Measurements from ENCODE around the gene KIF26B.

KIF26B gene

DNA sequence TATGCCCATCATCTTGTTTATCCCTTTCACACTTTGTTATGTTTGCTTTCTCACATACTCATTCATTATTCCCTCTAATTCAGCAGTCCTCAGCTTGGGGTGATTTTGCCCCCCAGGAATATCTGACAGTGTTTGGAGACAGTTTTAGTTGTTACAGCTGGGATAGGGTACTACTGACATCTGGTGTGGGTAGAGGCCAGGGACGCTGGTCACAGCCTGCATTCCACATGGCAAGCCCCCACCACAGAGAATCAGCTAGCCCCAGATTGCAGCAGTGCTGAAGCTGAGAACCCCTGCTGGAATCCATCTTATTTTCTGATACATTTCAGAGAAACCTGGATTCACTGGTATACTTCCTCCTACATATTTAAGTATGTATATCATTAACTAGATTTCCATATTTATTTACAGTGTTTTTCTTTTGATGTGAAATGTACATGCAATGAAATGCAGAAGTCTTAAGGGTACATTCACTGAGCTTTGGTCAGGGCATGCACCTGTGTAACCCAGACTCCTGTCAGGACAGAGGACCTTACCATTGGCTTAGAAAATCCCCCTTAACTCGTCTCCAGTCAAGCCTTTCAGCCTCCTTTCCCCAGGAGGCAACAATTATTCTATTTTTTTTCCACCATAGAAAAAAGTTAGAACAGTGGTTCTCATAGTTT is 68.3 kb downstream of the KIF26B start:
- TF ChIP-seq, protein P1, sequence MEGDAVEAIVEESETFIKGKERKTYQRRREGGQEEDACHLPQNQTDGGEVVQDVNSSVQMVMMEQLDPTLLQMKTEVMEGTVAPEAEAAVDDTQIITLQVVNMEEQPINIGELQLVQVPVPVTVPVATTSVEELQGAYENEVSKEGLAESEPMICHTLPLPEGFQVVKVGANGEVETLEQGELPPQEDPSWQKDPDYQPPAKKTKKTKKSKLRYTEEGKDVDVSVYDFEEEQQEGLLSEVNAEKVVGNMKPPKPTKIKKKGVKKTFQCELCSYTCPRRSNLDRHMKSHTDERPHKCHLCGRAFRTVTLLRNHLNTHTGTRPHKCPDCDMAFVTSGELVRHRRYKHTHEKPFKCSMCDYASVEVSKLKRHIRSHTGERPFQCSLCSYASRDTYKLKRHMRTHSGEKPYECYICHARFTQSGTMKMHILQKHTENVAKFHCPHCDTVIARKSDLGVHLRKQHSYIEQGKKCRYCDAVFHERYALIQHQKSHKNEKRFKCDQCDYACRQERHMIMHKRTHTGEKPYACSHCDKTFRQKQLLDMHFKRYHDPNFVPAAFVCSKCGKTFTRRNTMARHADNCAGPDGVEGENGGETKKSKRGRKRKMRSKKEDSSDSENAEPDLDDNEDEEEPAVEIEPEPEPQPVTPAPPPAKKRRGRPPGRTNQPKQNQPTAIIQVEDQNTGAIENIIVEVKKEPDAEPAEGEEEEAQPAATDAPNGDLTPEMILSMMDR (conservative IDR thresholded peaks at IDR 0.05; ENCODE audit: low read depth, low read length), result no peak
- no peak overlapping the region for H3K4me3 ChIP-seq (ENCODE audit: low read depth, low read length)
- no peak for DNase-seq (ENCODE audit: low read depth)

DNA sequence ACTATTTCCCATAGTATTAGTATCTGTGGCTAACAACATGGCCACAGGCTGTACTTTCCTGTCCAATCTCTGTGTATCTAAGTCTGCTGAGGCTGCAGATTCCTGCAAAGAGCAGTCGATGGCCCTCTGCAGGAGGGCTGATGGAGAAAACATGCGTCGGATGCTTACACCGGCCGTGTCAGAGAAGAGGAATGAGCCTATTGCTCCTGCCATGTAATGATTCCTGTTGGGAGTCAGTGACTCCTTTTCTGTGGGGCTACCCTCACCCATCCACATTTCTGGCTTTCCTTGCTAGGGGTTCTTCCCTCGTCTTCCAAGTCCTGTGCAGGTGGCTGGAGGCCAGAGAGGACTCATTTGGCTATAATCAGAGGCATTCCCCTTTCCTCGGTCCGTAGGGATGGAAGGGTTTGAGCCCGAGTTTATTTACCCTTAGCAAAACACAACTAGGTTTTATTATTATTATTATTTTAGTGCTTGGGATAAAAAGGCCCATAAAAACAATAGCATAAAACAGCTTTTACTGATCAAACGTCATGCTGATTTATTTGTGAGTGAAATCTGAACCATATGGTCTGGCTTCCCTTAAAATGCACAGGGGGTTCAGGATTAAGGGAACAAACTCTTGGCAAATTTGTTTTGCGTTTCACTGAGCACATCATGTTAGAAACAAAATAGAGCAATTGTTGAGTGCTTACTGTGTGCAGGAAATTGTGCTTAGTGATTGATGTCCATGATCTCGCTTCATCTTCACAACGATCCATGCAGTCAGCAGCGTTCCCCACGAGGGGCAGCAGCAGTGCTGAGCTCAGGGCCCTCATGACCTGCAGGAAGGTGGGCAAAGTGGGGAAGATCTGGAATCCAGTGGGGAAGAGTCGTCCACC is 70.8 kb downstream of the KIF26B start:
- DNase-seq (ENCODE audit: low read depth), result peak; percentile 91
- TF ChIP-seq, protein P1 (conservative IDR thresholded peaks at IDR 0.05; ENCODE audit: low read depth, low read length), result peak; percentile 40
- H3K4me3 ChIP-seq (ENCODE audit: low read depth, low read length), result no peak overlapping the region

DNA sequence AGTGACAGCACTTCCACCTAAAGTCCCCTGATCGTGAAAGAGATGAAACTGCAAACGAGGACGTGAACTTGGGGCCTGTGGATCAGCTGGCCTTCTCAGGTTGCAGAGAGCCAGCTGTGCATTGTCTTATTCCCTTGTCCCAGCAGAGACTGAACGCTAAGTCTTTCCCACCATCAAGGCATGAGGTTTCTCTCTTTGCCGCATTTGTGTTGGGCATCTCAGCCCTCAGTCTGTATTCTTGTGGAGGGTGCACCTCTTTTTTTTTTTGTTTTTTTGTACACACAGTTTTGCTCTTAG is 71.4 kb downstream of the KIF26B start:
- H3K4me3 ChIP-seq (ENCODE audit: low read depth, low read length), result no peak overlapping the region
- TF ChIP-seq, protein P1 (conservative IDR thresholded peaks at IDR 0.05; ENCODE audit: low read depth, low read length), result no peak
- DNase-seq (ENCODE audit: low read depth), result no peak

- TF ChIP-seq, protein P1 (conservative IDR thresholded peaks at IDR 0.05; ENCODE audit: low read depth, low read length), result no peak
- H3K4me3 ChIP-seq (ENCODE audit: low read depth, low read length), result no peak overlapping the region
- DNase-seq (ENCODE audit: low read depth), result no peak
Measured at GRCh38 chr1:245229051-245229450, 74.3 kb downstream of the KIF26B start.

DNA sequence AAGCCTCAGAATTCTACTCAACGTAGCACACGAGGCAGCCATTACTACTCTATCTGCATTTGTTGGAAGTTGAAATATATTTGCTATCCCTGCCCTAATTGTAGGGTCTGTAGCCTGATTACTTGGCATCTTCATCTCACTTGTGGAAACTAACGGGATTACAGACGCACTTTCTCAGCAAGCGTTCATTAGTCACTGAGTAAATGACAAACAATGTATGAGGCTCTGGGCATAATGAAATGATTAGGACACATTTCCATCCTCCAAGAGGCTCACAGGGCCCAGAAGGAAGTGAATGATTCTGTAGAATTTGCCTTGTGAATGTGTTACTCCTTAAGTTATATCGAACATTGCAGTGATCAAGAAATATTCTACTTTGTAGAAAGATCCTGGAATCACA is 78.1 kb downstream of the KIF26B start:
- no peak overlapping the region for H3K4me3 ChIP-seq (ENCODE audit: low read depth, low read length)
- TF ChIP-seq, protein P1 (conservative IDR thresholded peaks at IDR 0.05; ENCODE audit: low read depth, low read length), result no peak

DNA sequence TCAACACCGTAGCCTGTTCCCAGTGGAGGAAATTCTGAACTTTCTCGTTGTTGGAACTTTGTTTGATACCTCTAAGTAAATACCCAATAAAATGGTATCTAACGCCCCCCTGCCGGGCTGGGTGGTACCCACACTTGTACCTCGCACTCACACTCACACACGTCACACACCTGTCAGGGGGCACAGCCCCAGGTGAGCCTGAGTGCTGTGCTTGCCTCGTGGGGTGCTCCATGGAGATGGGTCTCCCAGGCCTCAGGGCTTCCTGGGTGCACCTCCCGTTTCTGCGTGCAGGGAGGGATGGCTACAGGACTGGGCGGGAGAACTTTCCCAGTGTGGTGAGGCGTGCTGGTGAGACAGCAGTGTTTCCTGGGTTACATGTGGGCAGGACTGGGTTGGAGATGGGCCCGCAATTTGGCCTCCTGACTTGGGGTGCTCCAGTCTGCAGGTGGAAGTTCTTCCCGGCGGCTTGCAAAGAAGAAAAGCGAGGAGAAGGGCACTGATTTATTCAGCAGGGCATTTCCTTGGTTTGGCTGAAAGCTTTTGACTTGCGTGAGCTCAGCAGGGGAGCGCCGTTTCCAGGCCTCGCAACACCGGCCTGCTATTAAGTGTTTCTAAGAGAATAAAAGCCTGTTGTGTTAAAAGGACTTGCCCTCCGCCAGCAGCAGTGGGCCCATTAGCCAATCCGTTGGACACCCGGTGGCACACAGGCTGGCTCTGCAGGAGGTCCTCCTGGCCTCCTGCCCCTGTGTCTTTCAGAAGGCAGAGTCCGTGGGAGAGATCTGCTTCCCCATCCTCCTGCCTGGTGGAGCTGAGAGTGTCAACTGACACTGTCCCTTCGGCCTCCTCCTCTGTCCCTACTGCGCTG is 79.7 kb downstream of the KIF26B start:
- DNase-seq (ENCODE audit: low read depth), result peak; percentile 36
- no peak overlapping the region for H3K4me3 ChIP-seq (ENCODE audit: low read depth, low read length)
- TF ChIP-seq, protein P1 (conservative IDR thresholded peaks at IDR 0.05; ENCODE audit: low read depth, low read length), result no peak

More for the DNA sequence above, 78.1 kb downstream of the KIF26B start:
- no peak for DNase-seq (ENCODE audit: low read depth)
